Erythroblast (primary cell): ENCODE measurements around the gene ITGB2.

Experiments
- GATA1 ChIP-seq: IDR thresholded peaks from 2 replicates; pipeline ENCODE4 v1.6.1; 2011; ENCODE audit warnings: low read depth, mild to moderate bottlenecking, control low read depth, low read length, moderate library complexity
- POLR2A ChIP-seq: IDR thresholded peaks from 2 replicates; pipeline ENCODE4 v1.6.1; 2011; ENCODE audit warnings: mild to moderate bottlenecking, low read length

DNA sequence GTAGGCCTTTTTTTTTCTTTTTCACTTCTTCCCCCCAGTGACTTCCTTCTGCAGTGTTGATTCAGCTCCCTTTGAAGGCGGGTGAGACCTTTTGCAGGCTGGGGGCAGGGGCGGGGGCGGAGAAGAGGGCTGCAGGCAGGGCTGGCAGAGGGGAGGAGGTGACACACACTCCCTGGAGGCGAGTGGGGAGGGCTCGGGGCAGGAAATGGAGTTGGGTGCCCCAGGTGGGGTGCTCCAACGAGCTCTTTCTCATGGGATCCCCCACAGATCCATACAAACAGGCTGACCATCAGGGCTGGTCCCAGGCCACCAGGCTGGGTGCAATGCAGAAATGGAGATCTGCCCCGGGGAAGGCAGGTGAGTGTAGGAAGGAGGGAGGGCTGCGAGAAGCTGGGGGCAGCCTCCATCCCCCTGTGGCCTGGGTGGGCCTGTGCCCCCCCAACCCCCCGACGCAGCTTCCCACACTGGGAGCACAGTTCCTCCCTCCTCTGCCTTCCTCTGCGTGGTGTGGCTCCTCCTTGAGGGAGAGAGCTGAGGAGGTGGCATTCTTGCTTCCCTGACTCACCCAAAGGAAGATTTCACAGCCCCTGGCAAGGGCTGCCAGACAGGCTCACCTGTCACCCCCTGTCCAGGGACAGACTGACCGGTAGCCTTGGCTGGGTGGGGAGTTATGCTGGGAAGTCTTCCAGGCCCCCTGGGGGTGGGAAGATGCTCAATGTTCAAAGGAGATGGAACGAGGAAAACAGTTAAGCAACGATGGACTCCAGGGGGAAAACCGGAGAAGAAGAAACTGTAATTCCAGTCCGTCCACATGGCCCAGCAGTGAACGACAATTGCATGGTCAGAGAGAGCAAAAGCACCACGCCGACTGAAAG is 7.1 kb upstream of the ITGB2 start:
- TF ChIP-seq POLR2A, result no peak
- no peak for TF ChIP-seq GATA1
